ENCODE results near the gene RAB6D.
"Not testable (repeated sequence)": the region's sequence is repeated elsewhere in the genome, so short reads cannot be mapped to it uniquely, and the experiment has no call there.

Gene RAB6D

DNA sequence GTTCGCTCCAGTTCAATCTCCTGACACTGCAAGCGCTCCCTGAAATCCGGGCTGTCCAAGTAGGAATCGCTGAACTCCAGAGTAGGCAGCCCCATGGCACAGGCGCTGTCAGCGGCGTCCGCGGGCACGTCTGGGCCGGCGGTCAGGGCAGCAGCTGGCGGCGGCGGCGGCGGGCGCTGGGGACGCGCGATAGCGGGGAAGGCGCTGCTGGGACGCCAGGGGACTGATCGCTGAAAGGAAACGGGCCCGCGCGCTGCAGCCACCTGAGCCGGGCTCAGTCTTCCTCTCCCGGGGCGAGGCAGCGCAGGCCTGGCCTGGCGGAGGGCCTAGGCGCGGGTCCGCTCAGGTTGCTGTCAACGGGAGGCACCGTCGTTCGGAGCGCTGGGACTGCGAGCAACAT is 33.0 kb downstream of the RAB6D start:
- not testable (repeated sequence) for DNase-seq; H3K4me3 ChIP-seq (ENCODE audit: insufficient read depth, low read depth, low read length, poor library complexity, severe bottlenecking)

GRCh38 chr2:131322209-131322608 is 41.8 kb downstream of the RAB6D start:
- H3K4me1 ChIP-seq (ENCODE audit: control insufficient read depth, insufficient read depth, low read length, poor library complexity, severe bottlenecking): no peaks in the 10 kb centered on the region

More for the DNA sequence above, 33.0 kb downstream of the RAB6D start:
- H3K36me3 ChIP-seq (ENCODE audit: control insufficient read depth, insufficient read depth, low read length); H3K4me1 ChIP-seq (ENCODE audit: control insufficient read depth, insufficient read depth, low read length, poor library complexity, severe bottlenecking); H3K27me3 ChIP-seq (replicated peaks; ENCODE audit: control insufficient read depth, insufficient read depth, low read length, poor library complexity, severe bottlenecking); H3K9me3 ChIP-seq (ENCODE audit: control insufficient read depth, low read length); H3K27ac ChIP-seq (ENCODE audit: insufficient read depth, low read length, poor library complexity, severe bottlenecking): not testable (repeated sequence)

GRCh38 chr2:131321344-131321743 is 42.6 kb downstream of the RAB6D start:
- H3K27me3 ChIP-seq (replicated peaks; ENCODE audit: control insufficient read depth, insufficient read depth, low read length, poor library complexity, severe bottlenecking); DNase-seq; H3K36me3 ChIP-seq (ENCODE audit: control insufficient read depth, insufficient read depth, low read length); H3K4me3 ChIP-seq (ENCODE audit: insufficient read depth, low read depth, low read length, poor library complexity, severe bottlenecking); H3K27ac ChIP-seq (ENCODE audit: insufficient read depth, low read length, poor library complexity, severe bottlenecking); H3K4me1 ChIP-seq (ENCODE audit: control insufficient read depth, insufficient read depth, low read length, poor library complexity, severe bottlenecking); H3K9me3 ChIP-seq (ENCODE audit: control insufficient read depth, low read length): not testable (repeated sequence)

More at GRCh38 chr2:131322209-131322608, 41.8 kb downstream of the RAB6D start:
- Histone ChIP-seq H3K27me3 (replicated peaks; ENCODE audit: control insufficient read depth, insufficient read depth, low read length, poor library complexity, severe bottlenecking) (no peaks in the 10 kb centered on the region), H3K9me3 (ENCODE audit: control insufficient read depth, low read length) (no peaks in the 10 kb centered on the region), H3K36me3 (ENCODE audit: control insufficient read depth, insufficient read depth, low read length) (no peaks in the 10 kb centered on the region), H3K4me3 (ENCODE audit: insufficient read depth, low read depth, low read length, poor library complexity, severe bottlenecking) (no peak overlapping the region), H3K27ac (ENCODE audit: insufficient read depth, low read length, poor library complexity, severe bottlenecking) (no peak overlapping the region)
- DNase-seq: no peak

GRCh38 chr2:131311001-131311400 is 53.0 kb downstream of the RAB6D start:
- DNase-seq; H3K4me1 ChIP-seq (ENCODE audit: control insufficient read depth, insufficient read depth, low read length, poor library complexity, severe bottlenecking); H3K36me3 ChIP-seq (ENCODE audit: control insufficient read depth, insufficient read depth, low read length); H3K27ac ChIP-seq (ENCODE audit: insufficient read depth, low read length, poor library complexity, severe bottlenecking); H3K9me3 ChIP-seq (ENCODE audit: control insufficient read depth, low read length); H3K4me3 ChIP-seq (ENCODE audit: insufficient read depth, low read depth, low read length, poor library complexity, severe bottlenecking); H3K27me3 ChIP-seq (replicated peaks; ENCODE audit: control insufficient read depth, insufficient read depth, low read length, poor library complexity, severe bottlenecking): not testable (repeated sequence)

Measured in effector memory CD4-positive, alpha-beta T cell (primary cell).